ENCODE data around the gene EIF4E3. TPM values are rescaled to one million over a fixed set of nuclear protein-coding genes. Genes with fewer than 3 reads are reported as not detected.
A peak's percentile ranks its signal among the peaks of the same experiment; 100 is the strongest.

Gene EIF4E3
- polyA plus RNA-seq, 2 of the 4 experiments (the other 2 are of a cell fraction), result 2.3 to 5.5 TPM

DNA sequence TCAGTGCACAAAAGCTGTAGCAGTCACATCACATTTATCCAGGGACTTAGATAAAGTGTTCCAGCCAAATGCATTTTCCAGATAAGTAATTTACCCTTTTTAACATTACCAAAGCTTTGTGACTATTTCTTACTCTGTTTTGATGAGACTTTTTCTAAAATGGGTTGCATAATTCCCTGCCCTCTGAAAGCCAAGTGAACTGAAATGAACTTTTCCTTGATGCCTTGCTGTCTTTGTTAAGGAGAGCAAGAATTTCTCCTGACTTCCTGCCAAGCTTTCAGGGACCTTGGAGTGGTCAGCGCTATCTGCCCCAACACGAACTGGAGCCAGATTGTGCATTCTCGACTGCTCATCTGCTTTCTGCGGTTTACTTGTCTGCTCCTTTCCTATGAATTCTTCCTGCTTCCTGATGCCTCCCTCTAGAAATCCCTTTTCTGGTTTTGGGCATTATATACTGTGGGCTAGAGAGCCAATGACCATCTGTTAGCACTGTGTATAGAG is 34.8 kb downstream of the EIF4E3 start:
- POLR2A ChIA-PET, result no interaction called here
- 40% methylated on average over 4 of the region's 4 CpGs for WGBS (ENCODE audit: missing lambda C conversion rate)
- H3K4me3 ChIP-seq, result no peak overlapping the region
- TF ChIP-seq CEBPB (IDR thresholded peaks at IDR 0.05) (0 out of 4 replicates have a peak, but pooled peaks of 1 of the 2 experiments have one; percentile 11), HOXB5 (CRISPR knock-in tag; IDR thresholded peaks at IDR 0.05) (no peak)
- H3K27ac ChIP-seq, result no peak overlapping the region
- no peaks in the 10 kb centered on the region for H3K9me3 ChIP-seq
- peaks cover 29% of the 10 kb centered on the region for H3K4me1 ChIP-seq
- ATAC-seq, result 0 out of 6 replicates have a peak, but pooled peaks of 1 of the 2 experiments have one; percentile 28
- CTCF ChIA-PET, result interaction anchor here (0.7 to 1.2 kb wide), 2 partner anchors 9 to 112 kb away, joined by 3 to 5 read pairs; no protein-coding TSS in a partner anchor
- peak; percentile 36 for FAIRE-seq
- DNase-seq (ENCODE audit: low read depth in 1 of 2, low spot score in 1 of 2), result no peak
- H3K4me2 ChIP-seq, result 0 out of 3 replicates have a peak overlapping the region, but pooled peaks have one; percentile 6

GRCh38 chr3:71689291-71689690 is 35.9 kb downstream of the EIF4E3 start:
- Histone ChIP-seq H3K4me3 (no peak overlapping the region), H3K4me1 (peaks cover 28% of the 10 kb centered on the region), H3K4me2 (no peak overlapping the region), H3K9me3 (no peaks in the 10 kb centered on the region), H3K27ac (no peak overlapping the region)
- DNase-seq (ENCODE audit: low read depth in 1 of 2, low spot score in 1 of 2), result no peak
- ChIA-PET POLR2A (interaction anchor here (0.6 kb wide), 1 partner anchor 480 kb away, joined by 3 read pairs; no protein-coding TSS in a partner anchor), CTCF (no interaction called here)
- WGBS (ENCODE audit: missing lambda C conversion rate), result 67% methylated on average over 3 of the region's 3 CpGs
- no peak for TF ChIP-seq CHD4 (IDR thresholded peaks at IDR 0.05; ENCODE audit: borderline replicate concordance)
- no peak for TF ChIP-seq JUN (IDR thresholded peaks at IDR 0.05)
- TF ChIP-seq SREBF2 (IDR thresholded peaks at IDR 0.05), result no peak
- no peak for ATAC-seq
- FAIRE-seq, result no peak

DNA sequence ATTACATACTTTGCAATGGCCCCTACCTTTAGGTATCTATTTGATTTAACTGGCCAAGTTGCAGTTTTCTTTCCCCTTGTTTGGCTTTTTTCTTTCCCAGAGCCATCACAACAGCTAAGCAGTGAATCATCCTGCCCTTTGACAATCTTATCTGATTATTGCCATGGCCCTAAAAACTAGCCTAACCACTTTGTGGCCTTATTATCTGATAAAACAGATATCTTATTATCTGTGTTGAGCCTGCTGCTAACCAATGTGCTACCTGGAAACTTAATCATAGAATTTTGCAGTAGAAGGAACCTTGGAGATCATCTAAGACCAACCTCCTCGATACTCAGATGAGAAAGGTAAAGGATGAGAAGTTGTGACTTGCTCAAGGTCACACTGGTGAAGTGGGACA is 37.1 kb downstream of the EIF4E3 start:
- no peak for FAIRE-seq
- Histone ChIP-seq H3K4me2 (no peak overlapping the region), H3K4me1 (peaks cover 22% of the 10 kb centered on the region), H3K4me3 (no peak overlapping the region), H3K27ac (no peak overlapping the region), H3K9me3 (no peaks in the 10 kb centered on the region)
- POLR2A ChIA-PET, result no interaction called here
- ATAC-seq, result no peak
- CTCF ChIA-PET, result no interaction called here
- no peak for DNase-seq (ENCODE audit: low read depth in 1 of 2, low spot score in 1 of 2)
- WGBS (ENCODE audit: missing lambda C conversion rate), result 86% methylated on average over 1 of the region's 1 CpG
- TF ChIP-seq HOXB13 (CRISPR knock-in tag; IDR thresholded peaks at IDR 0.05; ENCODE audit: low read depth) (no peak), GATA3 (IDR thresholded peaks at IDR 0.05; ENCODE audit: borderline replicate concordance) (no peak), JUNB (IDR thresholded peaks at IDR 0.05) (no peak), ZSCAN20 (CRISPR knock-in tag; IDR thresholded peaks at IDR 0.05) (no peak)

DNA sequence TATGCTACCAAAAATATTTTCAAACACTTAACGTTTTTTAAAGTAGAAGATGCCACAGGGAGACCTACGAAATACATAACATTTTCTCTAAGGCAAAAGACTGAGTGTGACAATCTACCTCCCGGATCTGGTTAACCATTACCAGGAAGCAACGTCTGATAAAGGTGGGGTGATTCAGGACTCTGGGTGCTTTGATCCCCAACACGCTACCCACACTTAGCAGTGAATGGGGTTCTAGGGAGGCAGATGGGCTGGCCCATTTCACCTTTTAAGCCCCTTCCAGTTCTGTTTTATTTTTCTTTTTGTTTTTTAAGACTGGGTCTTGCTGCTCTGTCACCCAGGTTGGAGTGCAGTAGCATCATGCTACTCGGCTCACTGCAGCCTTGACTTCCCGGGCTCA is 39.5 kb downstream of the EIF4E3 start:
- H3K4me2 ChIP-seq, result peak overlapping the region; percentile 48; the same call in 1 of the 3 replicates
- no peak overlapping the region for H3K27ac ChIP-seq
- no peaks in the 10 kb centered on the region for H3K9me3 ChIP-seq
- ATAC-seq (no peak), DNase-seq (ENCODE audit: low read depth in 1 of 2, low spot score in 1 of 2) (no peak), FAIRE-seq (no peak)
- H3K4me3 ChIP-seq, result no peak overlapping the region
- ChIA-PET POLR2A (no interaction called here), CTCF (no interaction called here)
- no peak for TF ChIP-seq RAD21 (conservative IDR thresholded peaks at IDR 0.05 in 1 of 2, IDR thresholded peaks at IDR 0.05 in 1 of 2)
- no peak for TF ChIP-seq FOXS1 (CRISPR knock-in tag; IDR thresholded peaks at IDR 0.05)
- no peak for TF ChIP-seq RARB (CRISPR knock-in tag; IDR thresholded peaks at IDR 0.05)
- TF ChIP-seq CTCF (IDR thresholded peaks at IDR 0.05), result no peak
- TF ChIP-seq KDM5A (IDR thresholded peaks at IDR 0.05), result no peak
- TF ChIP-seq ESRRA (IDR thresholded peaks at IDR 0.05; ENCODE audit: borderline replicate concordance, low read length), result no peak
- no peak for TF ChIP-seq HOXB5 (CRISPR knock-in tag; IDR thresholded peaks at IDR 0.05)
- no peak for TF ChIP-seq ZFP36 (IDR thresholded peaks at IDR 0.05; ENCODE audit: borderline replicate concordance, partially characterized antibody)
- TF ChIP-seq, protein P1, sequence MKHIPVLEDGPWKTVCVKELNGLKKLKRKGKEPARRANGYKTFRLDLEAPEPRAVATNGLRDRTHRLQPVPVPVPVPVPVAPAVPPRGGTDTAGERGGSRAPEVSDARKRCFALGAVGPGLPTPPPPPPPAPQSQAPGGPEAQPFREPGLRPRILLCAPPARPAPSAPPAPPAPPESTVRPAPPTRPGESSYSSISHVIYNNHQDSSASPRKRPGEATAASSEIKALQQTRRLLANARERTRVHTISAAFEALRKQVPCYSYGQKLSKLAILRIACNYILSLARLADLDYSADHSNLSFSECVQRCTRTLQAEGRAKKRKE (CRISPR knock-in tag; IDR thresholded peaks at IDR 0.05; ENCODE audit: low read depth), result no peak
- no peak for TF ChIP-seq MAFK (IDR thresholded peaks at IDR 0.05; ENCODE audit: partially characterized antibody)
- TF ChIP-seq CEBPB (IDR thresholded peaks at IDR 0.05), result no peak
- no peak for TF ChIP-seq GATA3 (IDR thresholded peaks at IDR 0.05; ENCODE audit: borderline replicate concordance)
- no peak for TF ChIP-seq USF2 (IDR thresholded peaks at IDR 0.05)
- no peak for TF ChIP-seq NPAS2 (CRISPR knock-in tag; IDR thresholded peaks at IDR 0.05; ENCODE audit: borderline replicate concordance)
- TF ChIP-seq, protein P2, sequence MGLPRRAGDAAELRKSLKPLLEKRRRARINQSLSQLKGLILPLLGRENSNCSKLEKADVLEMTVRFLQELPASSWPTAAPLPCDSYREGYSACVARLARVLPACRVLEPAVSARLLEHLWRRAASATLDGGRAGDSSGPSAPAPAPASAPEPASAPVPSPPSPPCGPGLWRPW (IDR thresholded peaks at IDR 0.05), result no peak
- no peak for TF ChIP-seq KDM1A (IDR thresholded peaks at IDR 0.05; ENCODE audit: low read depth)
- no peak for TF ChIP-seq TFCP2L1 (CRISPR knock-in tag; IDR thresholded peaks at IDR 0.05)
- TF ChIP-seq RNF2 (IDR thresholded peaks at IDR 0.05; ENCODE audit: borderline replicate concordance, low read depth), result no peak
- no peak for TF ChIP-seq TP53 (CRISPR knock-in tag; IDR thresholded peaks at IDR 0.05)
- no peak for TF ChIP-seq MYC (IDR thresholded peaks at IDR 0.05; ENCODE audit: borderline replicate concordance, low read length)
- 74% methylated on average over 7 of the region's 7 CpGs for WGBS (ENCODE audit: missing lambda C conversion rate)
- peaks cover 25% of the 10 kb centered on the region for H3K4me1 ChIP-seq

Data from A549 (cell line).